Measurements from ENCODE around the gene SEMA4B. TPM values are rescaled to one million over a fixed set of nuclear protein-coding genes. Genes with fewer than 3 reads are reported as not detected.

SEMA4B gene
- total RNA-seq, 1 donor from 2014 or later = 216 TPM

DNA sequence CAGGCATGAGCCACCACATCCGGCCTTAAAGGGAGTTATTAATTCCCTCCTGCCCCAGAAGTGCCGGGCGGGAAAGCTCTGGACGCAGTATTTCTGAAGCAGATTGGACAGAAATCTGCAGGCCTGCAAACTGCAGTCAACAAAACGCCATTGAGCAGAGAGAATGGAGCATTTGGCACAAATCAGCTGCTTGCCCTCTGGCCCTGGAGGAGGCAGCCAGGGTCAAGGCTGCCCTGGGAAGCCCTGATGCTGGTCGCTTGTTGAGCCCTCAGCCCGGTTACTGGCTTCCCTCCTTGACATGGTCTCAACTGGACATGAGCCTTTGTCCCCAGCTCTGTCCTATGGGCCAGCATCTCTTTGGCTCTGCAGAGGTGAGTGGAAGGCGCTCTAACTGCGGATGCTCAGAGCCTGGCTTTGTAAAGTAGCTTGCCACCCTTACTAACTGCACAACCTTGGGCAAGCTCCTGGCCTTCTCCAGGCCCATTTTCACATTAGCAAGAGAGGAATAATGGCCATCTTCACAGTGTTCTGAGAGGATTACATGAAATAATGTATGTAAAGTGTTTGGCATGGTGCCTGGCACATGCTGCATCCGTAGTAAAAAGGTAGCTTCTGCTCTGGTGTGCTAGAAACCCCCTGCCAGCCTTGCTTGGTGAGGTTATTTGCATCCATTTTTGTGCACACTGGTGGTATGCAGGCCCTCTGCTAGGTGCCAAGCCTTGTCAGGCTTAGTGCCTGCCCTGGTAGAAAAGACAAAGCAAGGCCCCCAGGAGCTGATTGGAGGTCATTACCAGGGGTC lies 4.1 kb downstream of the SEMA4B start:
- ATAC-seq = no peak

DNA sequence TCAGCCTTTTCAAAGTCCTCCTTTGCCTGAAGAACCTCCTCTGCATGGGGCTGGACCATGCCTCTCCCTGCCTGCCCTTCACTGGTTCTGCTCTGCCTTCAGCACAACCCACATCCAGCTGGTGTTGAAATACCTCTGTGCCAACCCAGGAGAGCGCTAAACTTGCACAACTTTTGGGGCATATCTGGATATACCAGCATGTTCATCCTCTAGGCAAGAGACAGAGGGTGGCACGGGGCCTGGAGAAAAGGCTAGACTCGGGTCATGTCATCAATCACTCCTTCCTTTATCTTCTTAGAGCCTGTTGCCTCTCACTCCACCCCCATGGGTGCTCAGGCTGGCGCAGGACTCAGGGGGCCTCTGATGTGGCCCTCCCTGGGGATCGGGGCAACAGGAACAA lies 4.8 kb downstream of the SEMA4B start:
- peak; percentile 43 for ATAC-seq

DNA sequence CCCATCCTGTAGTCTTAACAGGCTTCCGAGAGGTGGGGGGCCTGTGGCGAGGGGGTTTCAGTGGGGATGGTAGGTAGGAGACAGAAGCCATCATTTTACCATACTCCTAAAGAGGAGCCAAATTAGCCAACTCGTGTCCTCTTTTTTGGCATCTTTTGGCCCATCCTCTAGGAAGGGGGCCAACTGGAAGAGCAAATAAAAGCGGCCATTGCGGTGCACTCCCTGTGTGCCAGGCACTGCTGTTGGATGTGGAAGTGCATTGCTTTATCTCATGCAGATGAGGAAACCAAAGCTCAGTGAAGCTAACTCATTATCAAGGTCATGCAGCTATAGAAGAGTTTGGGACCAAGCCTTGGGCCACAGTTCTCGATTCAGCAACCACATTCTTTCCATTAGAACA lies 6.1 kb downstream of the SEMA4B start:
- ATAC-seq = no peak

DNA sequence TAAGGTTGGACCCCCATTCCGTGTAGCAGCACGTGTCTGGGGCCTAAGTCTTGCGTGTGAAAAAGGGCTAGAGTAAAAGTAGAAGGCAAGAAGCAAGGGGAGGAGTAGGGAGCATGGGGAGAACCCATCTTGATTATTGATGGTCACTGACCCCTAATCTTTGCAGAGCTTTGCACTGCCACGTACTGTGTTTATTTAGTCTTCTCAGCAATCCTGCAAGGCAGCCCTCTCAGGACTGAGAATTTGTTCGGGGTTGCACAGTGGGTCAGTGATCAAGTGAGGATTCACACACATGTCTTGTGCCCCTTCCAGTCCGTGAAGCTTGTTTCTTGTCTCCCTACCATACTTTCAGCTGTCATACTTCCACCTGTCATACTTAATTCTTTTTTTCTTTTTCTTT lies 7.2 kb downstream of the SEMA4B start:
- ATAC-seq = no peak

DNA sequence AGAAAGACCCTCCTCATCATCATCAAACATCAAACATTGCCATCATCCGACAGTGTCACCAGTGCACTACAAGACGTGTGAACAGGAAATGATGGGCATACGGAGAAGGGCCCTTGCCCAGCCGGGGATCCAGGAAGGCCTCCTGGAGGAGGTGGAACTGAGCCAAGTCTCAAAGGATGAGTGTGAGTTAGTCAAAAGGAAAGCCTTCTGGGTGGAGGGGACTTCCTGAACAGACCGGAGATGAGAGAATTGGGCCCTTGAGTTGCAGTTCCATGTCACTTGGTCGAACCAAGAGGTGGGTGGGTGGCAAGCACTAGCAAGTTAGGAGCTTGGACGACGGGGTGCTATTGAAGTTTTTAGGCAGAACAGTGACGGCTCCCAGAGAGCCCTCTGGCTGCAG lies 8.5 kb downstream of the SEMA4B start:
- ATAC-seq = no peak

DNA sequence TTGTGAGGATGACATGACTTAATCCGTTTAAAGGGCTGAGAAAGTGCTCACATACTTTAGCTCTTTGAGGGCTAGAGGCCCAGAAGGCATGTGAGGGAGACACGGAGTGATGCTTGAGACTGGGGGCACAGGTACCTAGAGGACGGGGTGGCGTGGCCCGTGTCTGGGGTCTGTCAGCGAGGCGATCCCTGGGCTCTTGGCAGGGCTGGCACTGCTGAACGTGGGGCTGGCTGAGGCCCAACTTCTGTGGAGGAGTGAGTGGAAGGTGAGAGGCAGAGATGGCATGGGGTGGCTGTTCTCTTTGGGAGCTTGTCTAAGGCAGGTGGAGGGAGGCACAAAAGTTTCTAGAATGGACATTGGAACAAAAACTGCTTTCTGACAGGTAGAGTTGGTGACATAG lies 9.5 kb downstream of the SEMA4B start:
- no peak for ATAC-seq

DNA sequence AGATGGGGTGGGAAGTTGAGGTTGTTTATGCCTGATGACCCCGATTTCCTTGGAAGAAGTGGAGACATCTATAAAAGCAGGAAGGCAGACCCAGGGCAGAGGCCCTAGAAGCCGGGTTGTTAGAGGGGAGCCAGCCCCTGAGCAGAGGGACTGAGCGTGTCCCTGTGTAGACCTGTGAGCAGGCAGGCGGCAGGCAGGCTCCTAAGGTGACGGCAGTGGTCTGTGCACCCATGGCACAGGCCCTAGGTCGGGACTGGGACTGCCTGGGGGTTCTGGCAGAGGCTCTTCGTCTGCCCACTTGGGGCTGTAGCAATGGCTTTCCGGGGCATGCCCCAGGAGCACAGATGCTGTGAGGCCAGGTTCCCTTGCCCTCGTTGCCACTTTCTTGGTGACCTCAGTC lies 9.9 kb downstream of the SEMA4B start:
- peak; percentile 2 for ATAC-seq

DNA sequence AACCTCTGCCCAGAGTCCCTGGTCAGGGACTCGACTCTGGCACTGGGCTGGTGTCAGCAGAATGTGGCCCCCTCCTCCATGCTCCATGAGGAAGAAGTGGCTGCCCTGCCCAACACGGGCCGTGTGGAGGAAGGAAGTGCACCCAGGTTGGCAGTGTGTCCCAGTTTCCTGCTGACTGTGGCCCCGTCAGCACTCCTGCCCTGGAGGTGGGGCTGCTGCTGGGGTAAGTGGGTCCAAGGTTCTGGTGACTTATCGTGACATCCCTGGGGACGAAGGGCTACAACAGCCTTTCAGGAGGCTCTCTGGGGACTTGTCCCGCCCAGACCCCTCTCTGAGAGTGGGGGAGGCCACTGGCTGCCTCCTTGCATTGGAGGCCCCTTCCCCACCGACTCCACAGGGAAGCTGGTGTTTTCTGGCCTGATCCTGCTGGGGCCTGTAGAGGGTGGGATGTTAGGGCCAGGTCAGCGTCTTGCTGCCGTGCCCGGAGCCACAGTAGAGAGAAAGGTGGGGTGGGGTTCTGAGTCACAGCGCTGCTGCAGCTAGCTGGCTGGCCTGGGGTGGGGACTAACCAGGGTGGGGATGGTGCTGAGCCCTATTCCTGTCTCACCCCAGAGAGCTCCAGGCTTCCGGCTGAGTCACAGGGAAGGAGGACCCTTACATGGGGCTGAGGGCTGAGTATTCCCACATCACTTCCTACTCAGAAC lies 10.5 kb downstream of the SEMA4B start:
- ATAC-seq = peak; percentile 90

DNA sequence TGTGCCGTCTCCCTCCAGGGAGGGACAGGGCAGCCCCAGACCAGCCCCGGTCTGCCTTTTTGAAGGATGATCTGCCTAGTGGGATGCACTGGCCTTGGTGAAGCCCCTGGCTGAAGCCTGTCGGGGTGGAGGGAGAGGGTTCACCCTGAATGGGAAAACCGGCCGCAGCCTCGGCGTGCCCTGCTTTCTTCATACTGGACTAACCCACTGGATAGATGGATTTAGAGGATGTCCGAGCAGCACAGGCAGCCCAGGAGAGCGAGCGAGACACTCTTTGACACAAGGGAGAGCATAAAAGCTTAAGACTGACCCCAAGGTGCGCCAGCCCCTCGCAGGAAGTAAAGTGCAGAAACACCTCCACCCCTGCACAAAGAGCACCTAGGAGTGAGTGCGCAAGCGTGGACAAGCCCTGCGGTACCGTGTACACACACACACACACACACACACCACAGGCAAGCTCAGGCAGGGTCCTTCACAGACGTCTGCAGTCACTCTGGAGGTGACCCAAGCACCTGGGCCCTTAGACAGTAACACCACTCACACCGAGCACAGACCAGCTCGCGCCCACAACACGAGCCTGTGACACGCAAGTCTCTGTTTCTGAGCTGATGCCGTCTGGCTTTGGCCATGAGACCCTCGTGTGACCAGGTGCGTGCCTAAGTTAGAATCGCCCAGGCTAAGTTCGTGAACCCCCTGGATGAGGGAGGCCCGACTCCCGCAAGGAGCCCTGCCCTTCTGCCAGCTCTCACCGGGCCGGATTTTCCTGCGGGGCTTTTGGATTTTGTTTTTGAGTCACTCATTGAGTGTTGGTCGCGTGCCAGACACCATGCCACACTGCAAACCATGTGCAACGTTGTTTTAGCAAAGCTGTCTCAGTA lies 11.3 kb downstream of the SEMA4B start:
- ATAC-seq = peak; percentile 72

DNA sequence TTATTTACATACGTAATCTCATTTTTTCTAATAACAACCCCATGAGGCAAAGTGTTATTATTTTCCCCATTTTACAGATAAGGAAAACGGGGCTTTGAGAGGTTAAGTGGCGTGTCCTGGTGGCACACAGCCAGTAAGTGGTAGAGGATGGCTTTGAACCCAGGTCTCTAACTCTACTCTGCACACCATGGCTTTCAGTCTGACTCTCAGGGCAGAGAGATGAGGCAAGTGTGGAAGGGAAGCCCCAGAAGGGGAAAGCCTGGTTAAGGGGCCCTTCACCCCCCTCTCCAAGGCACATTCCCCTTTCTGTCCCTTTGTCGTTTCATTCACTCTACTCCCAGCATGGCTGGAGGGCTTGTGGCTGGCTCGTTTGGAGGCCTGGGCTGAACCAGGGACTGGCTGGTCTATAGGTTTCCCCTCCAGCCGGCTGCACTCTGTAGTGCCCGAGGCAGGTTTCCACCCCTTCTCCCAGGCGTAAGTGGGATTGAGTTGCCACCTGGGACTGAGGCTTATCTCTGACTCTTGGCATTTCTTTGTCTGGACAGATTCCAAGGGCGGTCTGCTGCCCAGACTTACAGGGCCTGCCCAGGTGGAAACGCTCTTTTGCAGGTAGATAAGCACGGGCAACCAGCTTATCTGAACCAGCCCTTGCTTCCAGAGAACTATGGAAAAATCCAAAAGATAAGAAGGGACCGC lies 12.1 kb downstream of the SEMA4B start:
- no peak for ATAC-seq

DNA sequence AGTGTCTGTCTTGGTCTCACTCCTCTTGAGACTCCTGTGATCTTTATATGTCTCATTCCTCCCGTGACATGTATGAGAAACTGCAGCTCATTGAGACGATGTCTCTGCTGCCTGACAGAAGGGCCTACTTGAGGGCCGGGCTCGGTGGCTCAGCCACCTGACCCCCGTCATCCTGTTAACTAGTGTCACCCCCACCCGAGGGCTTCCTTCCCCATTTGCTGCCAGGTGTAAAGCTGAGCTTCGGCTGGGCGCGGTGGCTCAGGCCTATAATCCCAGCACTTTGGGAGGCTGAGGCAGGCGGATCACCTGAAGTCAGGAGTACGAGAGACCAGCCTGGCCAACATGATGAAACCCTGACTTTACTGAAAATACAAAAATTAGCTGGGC lies 12.7 kb downstream of the SEMA4B start:
- ATAC-seq = peak; percentile 1

DNA sequence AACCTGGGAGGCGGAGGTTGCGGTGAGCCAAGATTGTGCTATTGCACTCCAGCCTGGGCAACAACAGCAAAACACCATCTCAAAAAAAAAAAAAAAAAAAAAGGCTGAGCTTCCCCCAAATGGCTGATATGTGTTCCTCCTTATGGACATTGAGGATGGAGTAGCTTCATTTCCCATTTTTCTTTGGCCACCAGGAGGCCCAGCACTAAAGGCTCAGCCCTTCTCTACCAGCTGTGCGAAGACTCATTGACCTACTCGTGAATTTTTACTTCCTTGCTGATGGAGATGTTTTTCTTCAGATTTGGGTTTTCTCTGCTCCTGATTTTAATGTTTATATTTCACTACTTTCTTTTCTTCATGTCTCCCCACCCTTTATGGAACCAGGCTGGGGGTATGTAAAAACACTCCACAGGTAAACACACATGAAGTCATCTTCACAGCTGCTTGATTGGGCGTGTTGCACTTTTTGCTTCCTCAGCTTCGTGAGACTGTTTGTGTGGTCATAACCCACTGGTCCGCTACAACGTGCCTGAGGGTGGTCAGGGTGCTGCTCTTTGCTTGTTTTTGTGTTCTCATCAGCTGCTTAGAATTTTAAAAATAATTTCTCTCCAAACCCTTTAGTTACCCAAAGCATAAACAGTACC lies 13.5 kb downstream of the SEMA4B start:
- ATAC-seq = no peak

DNA sequence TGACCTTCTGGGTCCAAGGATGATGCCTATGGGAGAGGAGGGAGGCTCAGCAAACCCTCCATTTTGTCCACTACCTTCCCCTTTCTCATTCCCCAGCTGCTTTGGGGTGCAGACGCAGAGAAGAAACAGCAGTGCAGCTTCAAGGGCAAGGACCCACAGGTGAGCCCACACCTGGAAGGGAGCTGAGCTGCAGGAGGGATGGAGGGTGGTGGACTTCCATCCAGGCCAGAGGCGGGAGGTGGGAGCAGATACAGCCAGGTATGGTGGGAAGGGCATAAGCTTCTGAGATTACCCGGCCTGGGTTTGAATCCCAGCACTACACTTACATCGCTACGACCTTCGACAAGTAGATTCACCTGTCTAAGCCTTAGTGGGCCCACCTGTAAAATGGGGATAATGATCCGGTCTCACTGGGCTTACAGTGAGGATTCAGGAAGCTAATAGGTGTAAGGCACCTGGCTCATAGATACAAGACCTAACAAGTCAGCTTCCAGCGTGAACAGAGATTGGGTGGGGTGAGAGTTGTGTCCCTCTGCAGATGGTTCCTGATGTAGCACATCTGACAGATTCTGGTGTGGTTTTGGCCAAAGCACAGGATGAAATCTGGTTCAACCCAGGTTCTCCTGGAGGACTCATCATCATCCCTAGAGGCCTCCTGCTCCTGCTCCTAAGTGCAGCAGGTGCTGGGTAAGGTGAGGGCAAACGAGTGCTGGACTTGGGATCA lies 16.7 kb downstream of the SEMA4B start:
- ATAC-seq = peak; percentile 49

DNA sequence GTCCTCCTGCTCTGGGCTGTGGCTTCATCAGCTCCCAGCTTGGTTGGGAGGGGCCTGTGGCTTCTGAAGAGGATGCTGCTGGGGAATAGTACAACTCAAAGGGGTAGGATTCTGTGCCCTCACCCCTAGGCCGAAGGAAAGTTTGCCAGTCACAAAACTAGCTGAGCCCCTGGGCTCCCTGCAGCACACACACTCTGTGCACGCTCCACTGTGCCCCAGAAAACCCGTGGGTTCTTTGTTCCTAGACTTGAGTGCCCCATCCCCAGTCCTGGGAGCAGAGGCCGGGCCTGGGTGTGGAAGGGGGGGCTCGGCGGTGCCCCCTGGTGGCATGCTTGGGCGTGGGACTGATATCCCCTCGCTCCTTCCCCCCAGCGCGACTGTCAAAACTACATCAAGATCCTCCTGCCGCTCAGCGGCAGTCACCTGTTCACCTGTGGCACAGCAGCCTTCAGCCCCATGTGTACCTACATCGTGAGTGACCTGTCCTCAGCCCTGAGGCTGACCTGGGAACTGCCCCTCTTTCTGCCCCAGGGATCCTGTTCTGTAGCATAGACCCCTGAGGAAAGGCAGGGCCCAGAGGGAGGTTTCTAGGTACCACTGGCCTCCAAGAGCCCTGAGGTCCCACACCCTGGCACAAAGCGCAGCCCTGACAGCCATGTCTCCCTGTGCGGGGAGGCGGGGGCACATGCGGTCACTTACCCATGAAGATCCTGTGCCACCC lies 18.5 kb downstream of the SEMA4B start:
- peak; percentile 15 for ATAC-seq

DNA sequence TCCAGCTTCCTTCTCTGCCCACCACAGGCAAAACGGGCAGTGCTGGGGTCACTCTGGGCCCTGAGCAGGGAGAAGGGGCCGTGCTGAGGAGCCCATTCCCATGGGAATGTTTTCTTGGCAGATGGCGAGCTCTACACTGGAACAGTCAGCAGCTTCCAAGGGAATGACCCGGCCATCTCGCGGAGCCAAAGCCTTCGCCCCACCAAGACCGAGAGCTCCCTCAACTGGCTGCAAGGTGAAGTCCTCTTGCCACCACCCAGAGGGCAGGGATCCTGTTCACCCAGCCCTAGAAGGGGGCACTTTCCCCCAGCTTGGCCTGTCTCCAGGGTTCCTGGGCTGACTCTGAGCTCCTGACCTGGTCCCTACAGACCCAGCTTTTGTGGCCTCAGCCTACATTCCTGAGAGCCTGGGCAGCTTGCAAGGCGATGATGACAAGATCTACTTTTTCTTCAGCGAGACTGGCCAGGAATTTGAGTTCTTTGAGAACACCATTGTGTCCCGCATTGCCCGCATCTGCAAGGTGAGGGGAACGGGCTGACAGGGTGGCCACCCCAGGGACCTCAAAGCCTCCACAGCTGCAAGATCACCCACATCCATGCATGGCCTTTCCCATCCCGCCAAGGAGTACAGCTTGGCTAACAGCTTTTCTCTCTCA lies 20.2 kb downstream of the SEMA4B start:
- peak; percentile 21 for ATAC-seq

DNA sequence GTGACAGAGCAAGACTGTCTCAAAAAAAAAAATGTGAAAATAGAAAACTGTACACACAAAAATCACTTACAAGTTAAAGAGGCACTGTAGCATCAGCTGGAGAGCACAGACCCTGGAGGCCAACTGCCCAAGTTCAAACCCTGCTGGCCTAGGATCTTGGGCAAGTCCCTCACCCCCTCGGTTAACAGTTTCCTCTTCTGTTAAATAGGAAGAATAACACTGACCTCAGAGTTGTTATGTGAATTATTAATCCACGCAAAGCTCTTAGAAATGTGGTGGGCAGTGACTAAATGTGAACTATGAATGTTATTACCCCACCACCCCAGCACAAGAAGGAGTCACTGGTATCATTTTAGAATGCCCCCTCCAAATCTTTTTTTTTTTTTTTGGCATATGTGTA lies 21.4 kb downstream of the SEMA4B start:
- no peak for ATAC-seq

DNA sequence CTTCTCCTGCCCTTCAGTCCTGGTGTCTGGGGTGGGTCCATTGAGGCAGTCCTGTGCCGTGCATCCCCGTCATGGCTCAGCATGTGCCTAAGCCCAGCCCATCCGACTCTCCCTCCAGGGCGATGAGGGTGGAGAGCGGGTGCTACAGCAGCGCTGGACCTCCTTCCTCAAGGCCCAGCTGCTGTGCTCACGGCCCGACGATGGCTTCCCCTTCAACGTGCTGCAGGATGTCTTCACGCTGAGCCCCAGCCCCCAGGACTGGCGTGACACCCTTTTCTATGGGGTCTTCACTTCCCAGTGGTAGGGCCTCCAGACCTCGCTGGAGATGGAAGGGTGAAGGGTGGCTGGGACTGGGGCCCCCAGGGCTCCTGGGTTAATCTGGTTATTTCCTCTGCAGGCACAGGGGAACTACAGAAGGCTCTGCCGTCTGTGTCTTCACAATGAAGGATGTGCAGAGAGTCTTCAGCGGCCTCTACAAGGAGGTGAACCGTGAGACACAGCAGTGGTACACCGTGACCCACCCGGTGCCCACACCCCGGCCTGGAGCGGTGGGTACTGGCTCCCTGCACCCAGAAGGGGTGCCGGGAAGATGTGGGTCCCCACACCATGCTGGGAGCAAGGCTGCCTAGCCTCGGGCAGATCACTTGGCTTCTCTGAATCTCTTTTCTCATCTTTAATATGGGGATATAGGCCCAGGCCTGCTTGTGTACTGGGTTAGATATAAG lies 22.5 kb downstream of the SEMA4B start:
- no peak for ATAC-seq

DNA sequence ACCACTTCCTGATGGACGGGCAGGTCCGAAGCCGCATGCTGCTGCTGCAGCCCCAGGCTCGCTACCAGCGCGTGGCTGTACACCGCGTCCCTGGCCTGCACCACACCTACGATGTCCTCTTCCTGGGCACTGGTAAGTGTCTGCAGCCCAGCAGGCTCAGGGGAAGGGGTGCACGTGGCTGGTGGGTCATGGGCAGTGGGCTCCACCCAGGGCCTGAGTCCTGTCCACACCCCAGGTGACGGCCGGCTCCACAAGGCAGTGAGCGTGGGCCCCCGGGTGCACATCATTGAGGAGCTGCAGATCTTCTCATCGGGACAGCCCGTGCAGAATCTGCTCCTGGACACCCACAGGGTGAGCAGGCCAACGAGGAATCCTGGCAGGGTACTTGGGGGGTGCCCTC lies 23.9 kb downstream of the SEMA4B start:
- no peak for ATAC-seq

DNA sequence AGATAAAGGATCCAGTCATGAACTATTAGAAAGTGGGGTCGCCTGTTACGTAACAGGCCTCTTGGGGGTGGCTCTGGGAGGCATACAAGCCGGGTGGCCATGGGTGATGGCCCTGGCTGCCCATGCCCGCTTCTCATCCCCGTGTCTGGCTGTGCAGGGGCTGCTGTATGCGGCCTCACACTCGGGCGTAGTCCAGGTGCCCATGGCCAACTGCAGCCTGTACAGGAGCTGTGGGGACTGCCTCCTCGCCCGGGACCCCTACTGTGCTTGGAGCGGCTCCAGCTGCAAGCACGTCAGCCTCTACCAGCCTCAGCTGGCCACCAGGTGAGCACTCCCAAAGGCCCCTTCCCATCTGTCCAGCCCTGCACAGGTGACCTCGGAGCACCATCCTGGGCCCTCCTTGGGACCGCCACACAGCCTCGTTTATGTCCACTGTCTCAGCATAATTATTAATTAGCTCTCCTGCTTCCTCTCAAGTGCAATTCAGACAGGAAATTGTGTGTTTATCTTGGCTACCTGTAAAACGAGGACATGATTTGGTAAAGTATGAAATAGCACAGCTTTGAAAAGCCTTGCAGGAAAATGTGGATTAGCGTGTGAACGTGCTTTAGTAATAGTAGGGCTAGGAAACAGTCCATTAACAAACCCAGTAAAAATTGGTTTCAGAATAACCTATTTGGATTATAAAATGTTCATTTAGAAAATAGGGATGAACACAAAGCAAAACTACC lies 24.5 kb downstream of the SEMA4B start:
- ATAC-seq = no peak
